Measurements from ENCODE around the gene TBL1XR1.
"Not testable (repeated sequence)": the region's sequence is repeated elsewhere in the genome, so short reads cannot be mapped to it uniquely, and the experiment has no call there.

- TF ChIP-seq CTCF, POLR2A, POLR2AphosphoS5, EP300 (IDR thresholded peaks at IDR 0.05): not testable (repeated sequence)
These were observed 35.7 kb downstream of the TBL1XR1 start for GRCh38 chr3:177161603-177162002.
